ENCODE measurements around the gene FGF5.
"Not testable (repeated sequence)": the region's sequence is repeated elsewhere in the genome, so short reads cannot be mapped to it uniquely, and the experiment has no call there.

FGF5 gene

GRCh38 chr4:80309294-80310004 is 43.0 kb downstream of the FGF5 start:
- TF ChIP-seq JUND (IDR thresholded peaks at IDR 0.05; ENCODE audit: low read depth), result no peak
- no peak for DNase-seq (ENCODE audit: low read depth in 1 of 2, low spot score in 1 of 2)
- in situ Hi-C loops (cut with HindIII; ENCODE audit: low pct_unique_long_range_greater_than_20kb, low sequenced_read_pairs), result no loop called here

DNA sequence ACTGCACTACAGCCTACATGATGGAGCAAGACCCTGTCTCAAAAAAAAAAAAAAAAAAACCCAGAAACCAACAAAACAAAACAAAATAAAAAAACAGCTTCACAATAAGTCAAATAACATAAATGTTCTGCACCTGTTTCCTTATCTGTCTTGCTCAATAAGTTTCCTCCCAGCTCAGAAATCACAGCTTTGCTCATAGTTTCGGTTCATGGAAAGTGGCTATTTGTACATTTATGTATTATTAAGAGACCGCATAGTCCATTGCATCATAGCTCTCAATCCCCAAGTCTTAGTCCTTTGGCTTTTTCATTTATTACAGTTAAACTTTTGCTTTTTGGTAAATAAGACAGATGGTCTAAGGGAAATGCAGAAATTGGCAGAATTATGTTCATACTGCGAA is 44.7 kb downstream of the FGF5 start:
- TF ChIP-seq JUND (IDR thresholded peaks at IDR 0.05; ENCODE audit: low read depth), result no peak
- DNase-seq (ENCODE audit: low read depth in 1 of 2, low spot score in 1 of 2), result no peak
- in situ Hi-C loops (cut with HindIII; ENCODE audit: low pct_unique_long_range_greater_than_20kb, low sequenced_read_pairs), result no loop called here

DNA sequence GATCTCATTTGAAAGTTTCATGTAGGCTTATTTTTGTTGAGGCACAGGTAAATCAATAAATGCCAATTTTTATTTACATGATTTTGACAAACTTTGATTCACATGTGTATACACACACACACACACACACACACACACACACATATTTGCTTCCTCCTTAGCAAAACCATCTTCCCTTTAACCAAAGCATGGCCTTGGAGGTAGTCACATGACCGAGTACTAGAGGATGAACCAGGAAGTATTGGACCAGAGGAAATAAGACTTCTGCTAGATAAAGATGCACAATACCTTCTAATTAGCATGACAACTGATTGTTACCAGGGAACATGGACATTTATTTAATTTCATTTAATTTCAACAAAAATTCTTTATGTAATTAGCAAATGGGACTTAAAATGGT is 45.7 kb downstream of the FGF5 start:
- in situ Hi-C loops (cut with HindIII; ENCODE audit: low pct_unique_long_range_greater_than_20kb, low sequenced_read_pairs), result no loop called here
- no peak for TF ChIP-seq JUND (IDR thresholded peaks at IDR 0.05; ENCODE audit: low read depth)
- DNase-seq (ENCODE audit: low read depth in 1 of 2, low spot score in 1 of 2), result no peak

- no peak for DNase-seq (ENCODE audit: low read depth in 1 of 2, low spot score in 1 of 2)
- no peak for TF ChIP-seq JUND (IDR thresholded peaks at IDR 0.05; ENCODE audit: low read depth)
- in situ Hi-C loops (cut with HindIII; ENCODE audit: low pct_unique_long_range_greater_than_20kb, low sequenced_read_pairs), result no loop called here
Observed at GRCh38 chr4:80313627-80314026, 47.2 kb downstream of the FGF5 start.

DNA sequence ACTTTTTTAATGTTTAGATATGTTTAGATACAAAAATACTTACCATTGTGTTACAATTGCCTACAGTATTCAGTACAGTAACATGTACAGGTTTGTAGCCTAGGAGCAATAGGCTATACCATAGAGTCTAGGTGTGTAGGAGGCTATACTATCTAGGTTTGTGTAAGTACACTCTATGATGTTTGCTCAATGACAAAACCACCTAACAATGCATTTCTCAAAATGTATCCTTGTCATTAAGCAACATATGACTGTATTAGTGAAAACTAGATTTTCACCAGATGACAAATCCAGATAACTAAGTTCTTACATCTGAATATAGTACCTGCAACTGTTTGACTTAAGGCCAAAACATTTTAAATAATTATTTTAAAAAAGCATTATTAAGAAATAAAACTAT is 49.4 kb downstream of the FGF5 start:
- in situ Hi-C loops (cut with HindIII; ENCODE audit: low pct_unique_long_range_greater_than_20kb, low sequenced_read_pairs); DNase-seq (ENCODE audit: low read depth in 1 of 2, low spot score in 1 of 2): not testable (repeated sequence)

DNA sequence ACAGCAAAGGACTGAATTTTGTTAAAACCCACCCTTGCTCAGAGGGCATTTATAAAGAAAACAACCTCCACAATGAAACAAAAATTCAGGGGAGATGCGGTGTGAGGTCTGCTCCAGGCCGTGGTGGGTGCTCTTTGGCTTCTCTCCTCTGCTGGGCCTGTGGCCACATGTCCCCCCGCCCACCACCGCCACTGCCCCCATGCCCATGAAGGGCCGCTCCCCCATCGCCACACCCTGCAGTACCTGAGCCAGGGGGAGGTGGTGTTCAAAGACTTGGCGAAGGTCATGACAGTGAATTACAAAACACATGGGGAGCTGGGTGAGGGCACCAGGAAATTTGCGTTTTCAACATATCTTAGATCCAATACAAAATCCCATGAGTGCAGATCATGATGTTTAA is 54.9 kb downstream of the FGF5 start:
- no peak for TF ChIP-seq JUND (IDR thresholded peaks at IDR 0.05; ENCODE audit: low read depth)
- DNase-seq (ENCODE audit: low read depth in 1 of 2, low spot score in 1 of 2), result no peak
- in situ Hi-C loops (cut with HindIII; ENCODE audit: low pct_unique_long_range_greater_than_20kb, low sequenced_read_pairs), result no loop called here

DNA sequence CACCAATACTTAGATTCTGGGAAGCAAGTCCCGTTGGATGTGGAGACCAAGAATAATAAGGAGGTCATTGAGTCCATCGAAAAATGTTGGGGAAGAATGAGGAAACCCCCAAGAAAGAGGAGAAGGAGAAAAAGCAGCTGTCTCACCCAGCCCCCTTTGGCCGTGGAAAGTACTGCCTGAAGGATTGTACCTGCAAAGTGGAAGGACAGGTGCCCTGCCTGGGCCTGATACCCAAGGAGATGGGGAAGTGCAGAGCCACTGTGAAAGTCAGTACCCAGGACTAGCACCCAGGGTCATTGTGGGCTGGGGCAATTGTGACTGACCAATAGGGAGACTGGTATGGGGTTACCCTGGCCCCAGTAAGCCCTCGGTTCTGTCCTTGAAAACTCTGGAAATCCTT is 55.3 kb downstream of the FGF5 start:
- no peak for DNase-seq (ENCODE audit: low read depth in 1 of 2, low spot score in 1 of 2)
- in situ Hi-C loops (cut with HindIII; ENCODE audit: low pct_unique_long_range_greater_than_20kb, low sequenced_read_pairs), result no loop called here
- TF ChIP-seq JUND (IDR thresholded peaks at IDR 0.05; ENCODE audit: low read depth), result no peak

- in situ Hi-C loops (cut with HindIII; ENCODE audit: low pct_unique_long_range_greater_than_20kb, low sequenced_read_pairs), result no loop called here
- peak in 1 of 2 experiments; percentile 41 for DNase-seq (ENCODE audit: low read depth in 1 of 2, low spot score in 1 of 2)
- no peak for TF ChIP-seq JUND (IDR thresholded peaks at IDR 0.05; ENCODE audit: low read depth)
Observed at GRCh38 chr4:80322716-80323115, 56.3 kb downstream of the FGF5 start.

GRCh38 chr4:80324171-80324570 is 57.7 kb downstream of the FGF5 start:
- no peak for DNase-seq (ENCODE audit: low read depth in 1 of 2, low spot score in 1 of 2)
- in situ Hi-C loops (cut with HindIII; ENCODE audit: low pct_unique_long_range_greater_than_20kb, low sequenced_read_pairs), result no loop called here
- TF ChIP-seq JUND (IDR thresholded peaks at IDR 0.05; ENCODE audit: low read depth), result no peak

DNA sequence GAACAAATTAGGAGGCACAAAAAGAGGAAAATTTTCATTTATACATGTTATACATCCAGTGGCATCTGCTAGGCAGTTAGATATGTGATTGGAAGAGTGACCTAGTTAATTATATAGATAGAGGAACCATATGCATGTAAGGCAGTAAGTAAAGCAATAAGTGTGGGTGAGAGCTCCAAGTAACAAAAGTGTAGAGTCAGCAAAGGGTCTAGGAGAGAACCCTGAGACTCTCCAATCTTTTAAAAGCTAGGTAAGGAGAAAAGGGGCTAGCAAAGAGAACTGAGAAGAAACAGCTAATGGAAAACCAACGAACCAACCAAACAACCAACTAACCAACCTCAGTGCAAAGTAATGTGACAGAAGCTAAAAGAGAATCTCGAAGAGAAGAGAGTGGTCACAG is 65.2 kb downstream of the FGF5 start:
- DNase-seq (ENCODE audit: low read depth in 1 of 2, low spot score in 1 of 2), result no peak
- no peak for TF ChIP-seq JUND (IDR thresholded peaks at IDR 0.05; ENCODE audit: low read depth)
- in situ Hi-C loops (cut with HindIII; ENCODE audit: low pct_unique_long_range_greater_than_20kb, low sequenced_read_pairs), result no loop called here

GRCh38 chr4:80333121-80333520 is 66.7 kb downstream of the FGF5 start:
- no peak for TF ChIP-seq JUND (IDR thresholded peaks at IDR 0.05; ENCODE audit: low read depth)
- DNase-seq (ENCODE audit: low read depth in 1 of 2, low spot score in 1 of 2), result no peak
- in situ Hi-C loops (cut with HindIII; ENCODE audit: low pct_unique_long_range_greater_than_20kb, low sequenced_read_pairs), result no loop called here

DNA sequence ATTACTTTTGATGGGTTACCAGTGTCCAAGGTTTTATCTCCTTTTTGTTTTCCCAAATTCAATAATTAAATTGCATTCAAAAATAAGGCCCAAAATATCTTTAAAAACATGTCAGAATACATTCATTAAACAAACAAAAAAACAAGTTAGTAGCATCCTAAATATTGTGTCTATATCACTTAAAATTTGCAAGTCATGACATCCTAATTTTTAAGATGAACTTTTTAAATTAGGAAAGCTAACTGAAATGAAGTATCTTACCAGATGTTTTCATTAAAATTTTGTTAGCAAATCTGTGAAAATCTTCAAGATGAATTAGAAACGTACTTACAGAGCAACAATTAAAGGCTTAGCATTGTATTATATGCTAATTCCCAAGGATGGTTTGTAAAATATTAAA is 68.1 kb downstream of the FGF5 start:
- in situ Hi-C loops (cut with HindIII; ENCODE audit: low pct_unique_long_range_greater_than_20kb, low sequenced_read_pairs), result no loop called here
- no peak for DNase-seq (ENCODE audit: low read depth in 1 of 2, low spot score in 1 of 2)

DNA sequence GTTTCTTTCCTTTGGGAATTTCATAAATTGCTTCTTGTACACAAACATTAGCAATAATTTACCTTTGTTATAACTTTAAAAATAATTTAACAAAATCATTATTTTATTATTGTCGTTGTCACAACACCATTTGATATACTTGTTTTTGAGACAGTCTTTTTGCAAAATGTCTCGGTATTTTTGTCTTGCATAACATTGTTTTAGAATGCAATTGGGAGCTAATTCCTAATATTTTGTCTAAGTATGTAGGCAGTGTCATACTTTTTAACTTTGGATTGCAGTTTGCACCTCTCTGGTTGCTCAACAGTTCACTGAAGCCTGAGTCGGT is 68.7 kb downstream of the FGF5 start:
- TF ChIP-seq JUND (IDR thresholded peaks at IDR 0.05; ENCODE audit: low read depth), result no peak
- no peak for DNase-seq (ENCODE audit: low read depth in 1 of 2, low spot score in 1 of 2)
- in situ Hi-C loops (cut with HindIII; ENCODE audit: low pct_unique_long_range_greater_than_20kb, low sequenced_read_pairs), result no loop called here

More for the DNA sequence above, 68.1 kb downstream of the FGF5 start:
- no peak for TF ChIP-seq JUND (IDR thresholded peaks at IDR 0.05; ENCODE audit: low read depth)

Measured in T47D (cell line).